ENCODE results near the gene FKBP8. TPM values are rescaled to one million over a fixed set of nuclear protein-coding genes. Genes with fewer than 3 reads are reported as not detected.
"Not testable (repeated sequence)": the region's sequence is repeated elsewhere in the genome, so short reads cannot be mapped to it uniquely, and the experiment has no call there.

FKBP8 gene
- 100 to 1,000 TPM; 408 to 436 (median 418) TPM for total RNA-seq

- 0% methylated on average over 2 of the region's 86 CpGs; no CpG with 5 or more reads in 1 of the 2 donors for WGBS, 2 donors (ENCODE audit: low coverage in 1 of 2)
- H3K27ac ChIP-seq, result peak within 1 kb of the TSS; percentile 88 to 98 (median 92)
- TF ChIP-seq POLR2A (IDR thresholded peaks at IDR 0.05) (no peak), EP300 (IDR thresholded peaks at IDR 0.05) (no peak), CTCF (IDR thresholded peaks at IDR 0.05) (no peak), POLR2AphosphoS5 (IDR thresholded peaks at IDR 0.05) (no peak)
- peak within 1 kb of the TSS; percentile 82 to 93 for H3K4me3 ChIP-seq
- no peaks in the 10 kb centered on the region for H3K27me3 ChIP-seq
- H3K36me3 ChIP-seq, result peaks cover 0 to 35% of the 10 kb centered on the region in 2 donors
- peaks cover 0 to 27% (median 13%) of the 10 kb centered on the region in 3 donors for H3K4me1 ChIP-seq
- H3K9me3 ChIP-seq, result no peaks in the 10 kb centered on the region
- peak; percentile 99 for ATAC-seq
These were observed at the start of gene FKBP8 for GRCh38 chr19:18542941-18543813. FKBP8 (minus strand) TSS chr19:18543573; CDS start chr19:18541970, 1,603 bp downstream.

- not testable (repeated sequence) for ATAC-seq, H3K27ac ChIP-seq, H3K9me3 ChIP-seq, H3K27me3 ChIP-seq, H3K4me3 ChIP-seq
- WGBS, 2 donors (ENCODE audit: low coverage in 1 of 2), result 85% methylated on average over 4 of the region's 5 CpGs; no CpG with 5 or more reads in 1 of the 2 donors
- Histone ChIP-seq H3K4me1 (peaks cover 2 to 56% (median 26%) of the 10 kb centered on the region in 3 donors), H3K36me3 (peaks cover 0 to 16% of the 10 kb centered on the region in 2 donors)
These were observed 49.4 kb upstream of the FKBP8 start for GRCh38 chr19:18592732-18593131.

GRCh38 chr19:18591735-18592385 lies 48.5 kb upstream of the FKBP8 start:
- Histone ChIP-seq H3K9me3 (no peaks in the 10 kb centered on the region), H3K27me3 (no peaks in the 10 kb centered on the region), H3K27ac (no peak overlapping the region), H3K4me3 (no peak overlapping the region), H3K36me3 (peaks cover 0 to 16% of the 10 kb centered on the region in 2 donors), H3K4me1 (peaks cover 2 to 59% (median 26%) of the 10 kb centered on the region in 3 donors)
- no peak for ATAC-seq
- 90 to 94% methylated on average over 6 of the region's 22 CpGs for WGBS, 2 donors (ENCODE audit: low coverage in 1 of 2)
- TF ChIP-seq POLR2A (IDR thresholded peaks at IDR 0.05), result no peak
- TF ChIP-seq EP300 (IDR thresholded peaks at IDR 0.05), result no peak
- no peak for TF ChIP-seq POLR2AphosphoS5 (IDR thresholded peaks at IDR 0.05)
- no peak for TF ChIP-seq CTCF (IDR thresholded peaks at IDR 0.05)

- no peaks in the 10 kb centered on the region for H3K9me3 ChIP-seq
- no peak for TF ChIP-seq EP300 (IDR thresholded peaks at IDR 0.05)
- peak in 2 of 4 experiments; percentile 7 to 11 for TF ChIP-seq CTCF (IDR thresholded peaks at IDR 0.05)
- no peak for ATAC-seq
- peaks cover 0 to 16% of the 10 kb centered on the region in 2 donors for H3K36me3 ChIP-seq
- 37 to 68% methylated on average over 6 to 19 of the region's 40 CpGs for WGBS, 2 donors (ENCODE audit: low coverage in 1 of 2)
- H3K27ac ChIP-seq, result peak overlapping the region in 2 of 4 donors; percentile 12 to 83
- H3K4me3 ChIP-seq, result no peak overlapping the region
- no peaks in the 10 kb centered on the region for H3K27me3 ChIP-seq
- peaks cover 2 to 59% (median 26%) of the 10 kb centered on the region in 3 donors for H3K4me1 ChIP-seq
These were observed 47.2 kb upstream of the FKBP8 start for GRCh38 chr19:18590273-18591272.
